Measurements from ENCODE around the gene PANX1.

DNA sequence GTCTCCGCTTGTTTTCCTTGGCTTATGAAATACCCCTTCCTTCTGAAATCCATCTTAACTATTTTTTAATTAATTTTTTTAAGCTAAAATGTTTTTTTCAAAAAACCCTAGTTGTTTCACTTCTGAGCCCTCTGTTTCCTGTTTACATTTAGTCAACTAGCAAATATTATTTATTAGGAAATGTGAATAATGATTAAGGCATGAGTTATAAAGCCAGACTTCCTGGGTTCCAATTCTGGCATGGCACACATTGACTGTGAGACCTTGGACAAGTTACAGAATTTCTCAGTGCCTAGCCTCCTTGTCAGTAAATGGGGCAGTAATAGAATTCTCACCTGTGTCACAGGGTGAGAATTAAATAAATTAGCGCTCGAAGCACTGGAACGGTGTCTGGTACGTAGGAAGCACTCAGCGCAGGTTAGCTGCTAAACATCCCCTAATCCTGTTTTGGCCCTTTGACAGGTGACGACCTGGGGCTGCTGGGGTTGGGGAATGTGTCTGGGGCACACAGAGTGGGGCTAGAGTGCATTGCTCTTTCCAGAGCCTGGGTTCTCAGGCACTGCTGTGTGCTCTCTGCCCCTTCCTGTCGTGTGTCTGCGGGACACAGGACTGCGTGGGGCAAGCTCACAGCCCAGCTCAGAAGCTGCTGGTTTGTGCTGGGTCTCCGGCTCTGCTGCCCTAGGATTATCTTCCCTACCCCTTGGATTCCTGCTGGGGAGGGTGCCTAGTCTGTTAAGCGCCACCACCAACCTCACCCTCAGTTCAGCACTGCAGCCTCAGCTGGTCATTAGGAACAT lies 13.1 kb downstream of the PANX1 start:
- TF ChIP-seq, protein P1, sequence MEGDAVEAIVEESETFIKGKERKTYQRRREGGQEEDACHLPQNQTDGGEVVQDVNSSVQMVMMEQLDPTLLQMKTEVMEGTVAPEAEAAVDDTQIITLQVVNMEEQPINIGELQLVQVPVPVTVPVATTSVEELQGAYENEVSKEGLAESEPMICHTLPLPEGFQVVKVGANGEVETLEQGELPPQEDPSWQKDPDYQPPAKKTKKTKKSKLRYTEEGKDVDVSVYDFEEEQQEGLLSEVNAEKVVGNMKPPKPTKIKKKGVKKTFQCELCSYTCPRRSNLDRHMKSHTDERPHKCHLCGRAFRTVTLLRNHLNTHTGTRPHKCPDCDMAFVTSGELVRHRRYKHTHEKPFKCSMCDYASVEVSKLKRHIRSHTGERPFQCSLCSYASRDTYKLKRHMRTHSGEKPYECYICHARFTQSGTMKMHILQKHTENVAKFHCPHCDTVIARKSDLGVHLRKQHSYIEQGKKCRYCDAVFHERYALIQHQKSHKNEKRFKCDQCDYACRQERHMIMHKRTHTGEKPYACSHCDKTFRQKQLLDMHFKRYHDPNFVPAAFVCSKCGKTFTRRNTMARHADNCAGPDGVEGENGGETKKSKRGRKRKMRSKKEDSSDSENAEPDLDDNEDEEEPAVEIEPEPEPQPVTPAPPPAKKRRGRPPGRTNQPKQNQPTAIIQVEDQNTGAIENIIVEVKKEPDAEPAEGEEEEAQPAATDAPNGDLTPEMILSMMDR (conservative IDR thresholded peaks at IDR 0.05) = no peak
- no peak for TF ChIP-seq ZFX (IDR thresholded peaks at IDR 0.05)
